ENCODE measurements around the gene USP2. TPM values are rescaled to one million over a fixed set of nuclear protein-coding genes. Genes with fewer than 3 reads are reported as not detected.

The USP2 gene
- polyA plus RNA-seq, 5 donors = 2.0 to 6.2 (median 3.8) TPM

DNA sequence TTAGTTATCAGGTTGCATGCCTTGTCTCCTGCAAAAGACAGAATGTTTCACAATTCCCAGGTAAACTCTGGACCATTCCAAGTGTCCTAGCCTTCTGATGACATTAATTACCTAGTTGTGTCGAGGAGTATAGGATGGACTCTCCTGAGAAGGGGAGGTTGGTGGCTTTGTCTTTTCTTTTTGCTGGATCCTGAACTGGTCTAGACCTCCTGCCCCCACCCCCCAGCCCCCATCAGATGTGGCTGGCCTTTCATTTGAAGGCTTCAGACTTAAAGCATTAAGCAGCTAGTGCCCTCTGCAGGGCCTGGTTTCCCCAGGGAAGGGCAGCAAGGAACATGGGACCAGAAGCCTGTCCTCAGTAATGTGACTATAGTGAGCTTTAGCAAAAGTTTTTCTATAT, 74.3 kb downstream of the USP2 start:
- no peak for DNase-seq

DNA sequence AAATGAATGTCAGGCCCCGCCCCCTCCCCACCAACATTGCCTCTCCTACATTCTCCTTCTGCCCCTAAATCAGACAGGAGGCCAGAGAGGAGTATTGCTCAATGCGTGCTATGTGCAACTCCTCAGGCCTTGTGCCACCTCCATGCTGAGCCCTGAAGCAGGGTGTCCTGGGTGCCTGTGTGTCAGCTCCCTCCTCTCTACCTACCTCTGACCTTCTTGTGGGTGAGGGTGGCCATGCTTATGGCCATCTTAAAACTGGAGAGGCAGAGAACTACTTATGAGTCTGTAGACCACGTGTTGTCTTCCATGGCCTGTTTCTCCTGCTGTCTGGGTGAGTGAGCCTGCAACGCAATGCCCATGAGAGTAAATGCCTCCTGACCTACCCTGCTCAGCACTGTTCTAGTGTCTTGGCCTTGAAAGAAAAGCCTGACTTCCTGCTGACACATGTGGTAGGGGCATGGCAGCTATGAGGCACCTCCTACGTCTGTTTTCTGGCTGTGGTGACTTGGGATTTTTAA, 75.1 kb downstream of the USP2 start:
- no peak for DNase-seq

DNA sequence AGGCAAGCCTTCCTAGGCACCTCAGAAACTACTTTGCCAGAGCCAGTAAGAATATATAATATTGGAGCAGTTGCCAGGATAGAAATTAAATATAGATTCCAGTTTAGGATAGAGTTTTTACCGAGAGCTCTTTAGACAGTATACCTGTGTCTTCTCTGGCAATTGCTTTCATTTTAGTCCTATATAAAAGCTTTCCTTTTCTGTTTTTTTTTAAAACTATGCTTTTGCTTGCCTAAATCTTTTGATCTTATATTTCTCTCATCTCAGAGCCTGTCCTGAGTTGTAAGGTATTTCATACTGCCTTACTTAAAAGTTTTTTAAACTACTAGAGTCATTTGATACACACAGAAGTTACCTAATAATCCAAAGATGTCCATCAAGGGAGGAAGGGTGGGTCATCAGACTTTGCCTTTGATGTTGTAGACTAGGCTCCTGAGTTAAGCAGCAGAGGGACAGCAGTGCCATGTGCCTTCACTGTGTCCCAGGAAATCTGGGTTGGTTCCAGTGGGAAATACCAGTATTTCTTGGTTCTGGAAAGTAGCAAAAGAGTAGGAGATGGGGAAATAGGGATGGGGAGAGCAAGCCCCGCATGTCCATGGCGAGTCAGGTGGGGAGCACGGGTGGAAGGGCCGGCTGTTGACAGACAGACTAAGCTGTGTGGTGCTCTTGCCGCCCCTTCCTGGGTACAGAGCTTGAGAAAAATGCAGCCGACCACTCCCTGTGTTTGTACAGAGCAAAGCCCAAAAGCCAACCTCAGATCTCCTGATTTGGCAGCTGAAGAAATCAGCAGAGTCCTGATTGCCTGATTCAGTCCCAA, 75.7 kb downstream of the USP2 start:
- DNase-seq = no peak

Other genes with a start within 250 kb of the USP2 start
- gene ABCG4, start 232.6 kb downstream of the USP2 start, polyA plus RNA-seq (ENCODE audit: insufficient read depth in 1 of 5, insufficient read length in 5 of 5, low replicate concordance in 1 of 5) = 1 to 10 TPM; 1.0 to 1.4 (median 1.2) TPM
- 10 to 100 TPM in 2 of 5 donors, 1 to 10 TPM in 3; 9.5 to 14.4 (median 9.9) TPM for gene NLRX1, start 213.0 kb downstream of the USP2 start, polyA plus RNA-seq (ENCODE audit: insufficient read depth in 1 of 5, insufficient read length in 5 of 5, low replicate concordance in 1 of 5)
- 1 to 10 TPM in 3 of 5 donors, under 1 TPM in 2; 0.38 to 1.3 (median 1.1) TPM for gene NHERF4, start 196.2 kb downstream of the USP2 start, polyA plus RNA-seq (ENCODE audit: insufficient read depth in 1 of 5, insufficient read length in 5 of 5, low replicate concordance in 1 of 5)
- 10 to 100 TPM; 16.1 to 22.8 (median 20.5) TPM for gene CBL, start 175.4 kb downstream of the USP2 start, polyA plus RNA-seq (ENCODE audit: insufficient read depth in 1 of 5, insufficient read length in 5 of 5, low replicate concordance in 1 of 5)
- gene MCAM, start 64.6 kb downstream of the USP2 start, polyA plus RNA-seq (ENCODE audit: insufficient read depth in 1 of 5, insufficient read length in 5 of 5, low replicate concordance in 1 of 5) = 100 to 1,000 TPM in 4 of 5 donors, 10 to 100 TPM in 1; 89.3 to 139 (median 108) TPM
- 10 to 100 TPM; 26.7 to 30.3 (median 28.9) TPM for gene RNF26, start 47.2 kb downstream of the USP2 start, polyA plus RNA-seq (ENCODE audit: insufficient read depth in 1 of 5, insufficient read length in 5 of 5, low replicate concordance in 1 of 5)
- gene C1QTNF5, start 40.8 kb downstream of the USP2 start, polyA plus RNA-seq (ENCODE audit: insufficient read depth in 1 of 5, insufficient read length in 5 of 5, low replicate concordance in 1 of 5) = 10 to 100 TPM; 36.0 to 70.5 (median 41.8) TPM
- under 1 TPM in 2 of 5 donors, not detected in 3; 0.06 TPM for gene MFRP, start 35.0 kb downstream of the USP2 start, polyA plus RNA-seq (ENCODE audit: insufficient read depth in 1 of 5, insufficient read length in 5 of 5, low replicate concordance in 1 of 5)
- gene THY1, start 41.5 kb upstream of the USP2 start, polyA plus RNA-seq (ENCODE audit: insufficient read depth in 1 of 5, insufficient read length in 5 of 5, low replicate concordance in 1 of 5) = 10 to 100 TPM; 34.0 to 62.8 (median 42.0) TPM

Measured in right lung (tissue), 5 donors.